Erythroblast (primary cell): ENCODE data around the gene ALG2.

Source experiments
- GATA1 ChIP-seq: IDR thresholded peaks from 2 replicates; pipeline ENCODE4 v1.6.1; 2011; ENCODE audit warnings: low read depth, mild to moderate bottlenecking, control low read depth, low read length, moderate library complexity
- POLR2A ChIP-seq: IDR thresholded peaks from 2 replicates; pipeline ENCODE4 v1.6.1; 2011; ENCODE audit warnings: mild to moderate bottlenecking, low read length

- TF ChIP-seq POLR2A (no peak), GATA1 (no peak)
Observed at GRCh38 chr9:99216073-99216472, 5.7 kb downstream of the ALG2 start.
